ENCODE measurements around the gene FAM161A. TPM values are rescaled to one million over a fixed set of nuclear protein-coding genes. Genes with fewer than 3 reads are reported as not detected.
"Not testable (repeated sequence)": the region's sequence is repeated elsewhere in the genome, so short reads cannot be mapped to it uniquely, and the experiment has no call there.

Gene FAM161A
- total RNA-seq, 1 experiment from 2014 or later: 7.3 TPM

- TF ChIP-seq CTCF (IDR thresholded peaks at IDR 0.05 in 2 of 3, conservative IDR thresholded peaks at IDR 0.05 in 1 of 3; ENCODE audit: borderline replicate concordance in 1 of 3, insufficient read depth in 1 of 3, low read depth in 2 of 3, low read length in 2 of 3): peak; percentile 9 to 11 (median 10); a peak in 1 of 6 replicates
- TF ChIP-seq POLR2AphosphoS5 (IDR thresholded peaks at IDR 0.05; ENCODE audit: low read depth, low read length): no peak
- TF ChIP-seq SRF (IDR thresholded peaks at IDR 0.05; ENCODE audit: low read depth): no peak
- 0 out of 2 replicates have a peak, but pooled peaks have one; percentile 26 for TF ChIP-seq EGR1 (IDR thresholded peaks at IDR 0.05; ENCODE audit: low read depth)
These were observed 594 bp downstream of the FAM161A start (continued) for GRCh38 chr2:61853086-61853846.

DNA sequence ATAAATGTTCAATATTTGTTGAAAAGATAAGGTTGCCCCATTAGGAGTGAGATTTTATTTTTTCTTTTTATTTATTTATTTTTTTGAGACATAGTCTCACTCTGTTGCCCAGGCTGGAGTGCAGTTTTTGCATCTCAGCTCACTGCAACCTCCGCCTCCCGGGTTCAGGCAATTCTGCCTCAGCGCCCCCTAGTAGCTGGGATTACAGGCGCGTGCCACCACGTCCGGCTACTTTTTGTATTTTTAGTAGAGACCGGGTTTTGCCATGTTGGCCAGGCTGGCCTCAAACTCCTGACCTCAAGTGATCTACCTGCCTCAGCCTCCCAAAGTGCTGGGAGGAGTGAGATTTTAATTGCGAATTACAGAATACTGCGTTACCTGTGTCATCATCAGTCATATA, 2.6 kb downstream of the FAM161A start:
- H3K36me3 ChIP-seq (ENCODE audit: control insufficient read depth in 1 of 2, insufficient read depth in 2 of 2, low read length in 2 of 2); H2AFZ ChIP-seq (ENCODE audit: low read depth, low read length, poor library complexity, severe bottlenecking); DNase-seq (ENCODE audit: low read depth, low spot score); H3K9me3 ChIP-seq (ENCODE audit: control insufficient read depth in 1 of 2, insufficient read depth in 1 of 2, low read depth in 1 of 2, low read length in 2 of 2); intact Hi-C loops (cut with micrococcal nuclease); ATAC-seq; H3K27ac ChIP-seq (ENCODE audit: low read depth, low read length); H3K4me2 ChIP-seq (ENCODE audit: low read length); CTCF ChIA-PET; BruUV-seq (replicated peaks); H3K79me2 ChIP-seq (ENCODE audit: insufficient read depth, low read length); H3K4me3 ChIP-seq (replicated peaks in 1 of 2; ENCODE audit: low read depth in 1 of 2, low read length in 2 of 2); H3K9ac ChIP-seq (ENCODE audit: low read length); H3K9me2 ChIP-seq (ENCODE audit: insufficient read depth); H4K20me1 ChIP-seq (ENCODE audit: insufficient read depth); POLR2A ChIA-PET; H3K27me3 ChIP-seq (ENCODE audit: insufficient read depth, low read length); RAD21 ChIA-PET (ENCODE audit: low non-redundant PET in 1 of 2, low total read pairs in 2 of 2, uncharacterized antibody in 2 of 2, unreplicated experiment in 2 of 2): not testable (repeated sequence)
- H3K4me1 ChIP-seq (ENCODE audit: control insufficient read depth in 1 of 2, insufficient read depth in 2 of 2, low read length in 2 of 2): peaks cover 0 to 26% of the 10 kb centered on the region in 2 experiments; a peak in 3 of 4 replicates
- peak in 2 of 3 experiments; percentile 16 to 27; a peak in 1 of 6 replicates for TF ChIP-seq CTCF (IDR thresholded peaks at IDR 0.05 in 2 of 3, conservative IDR thresholded peaks at IDR 0.05 in 1 of 3; ENCODE audit: borderline replicate concordance in 1 of 3, insufficient read depth in 1 of 3, low read depth in 2 of 3, low read length in 2 of 3)
